Hepatocyte (in vitro differentiated cells): ENCODE data around the gene IRF2. TPM values are rescaled to one million over a fixed set of nuclear protein-coding genes. Genes with fewer than 3 reads are reported as not detected.

Experiments
- DNase-seq: peaks from one replicate; pipeline ENCODE4 v3.0.0-alpha.2; 2016; ENCODE audit warnings: low spot score
- H2AFZ ChIP-seq: fragments of 200-600 bp; sonication (generic); 2 replicates; pipeline ENCODE4 v1.6.0; 2016; ENCODE audit warnings: antibody characterized with exemption, mild to moderate bottlenecking
- H3K27ac ChIP-seq: fragments of 200-600 bp; sonication (generic); 2 replicates; pipeline ENCODE4 v1.5.1; 2016; ENCODE audit warnings: mild to moderate bottlenecking
- H3K27me3 ChIP-seq: fragments of 200-600 bp; sonication (generic); 2 replicates; pipeline ENCODE4 v1.6.1; 2016
- H3K36me3 ChIP-seq: fragments of 200-600 bp; sonication (generic); replicated peaks from 2 replicates; pipeline ENCODE4 v1.5.1; 2016; ENCODE audit warnings: low read depth; ENCODE audit not compliant: insufficient read depth
- H3K4me1 ChIP-seq: fragments of 200-600 bp; sonication (generic); 2 replicates; pipeline ENCODE4 v1.5.1; 2016; ENCODE audit warnings: mild to moderate bottlenecking, moderate library complexity; ENCODE audit not compliant: insufficient read depth
- H3K4me2 ChIP-seq: fragments of 200-600 bp; sonication (generic); 2 replicates; pipeline ENCODE4 v1.6.0; 2016
- H3K4me3 ChIP-seq: fragments of 200-600 bp; sonication (generic); 2 replicates; pipeline ENCODE4 v1.5.1; 2016; ENCODE audit warnings: mild to moderate bottlenecking
- H3K79me2 ChIP-seq: fragments of 200-600 bp; sonication (generic); 2 replicates; pipeline ENCODE4 v1.6.0; 2017; ENCODE audit warnings: mild to moderate bottlenecking
- H3K9me2 ChIP-seq: fragments of 200-600 bp; sonication (generic); replicated peaks from 2 replicates; pipeline ENCODE4 v1.6.0; 2017; ENCODE audit warnings: mild to moderate bottlenecking; ENCODE audit not compliant: insufficient read depth
- H3K9me3 ChIP-seq: fragments of 200-600 bp; sonication (generic); 2 replicates; pipeline ENCODE4 v1.5.1; 2016; ENCODE audit warnings: low read depth, mild to moderate bottlenecking
- H4K20me1 ChIP-seq: fragments of 200-600 bp; sonication (generic); 2 replicates; pipeline ENCODE4 v1.6.0; 2016; ENCODE audit warnings: mild to moderate bottlenecking; ENCODE audit not compliant: insufficient read depth, poor library complexity, severe bottlenecking
- CTCF ChIP-seq: fragments of 200-600 bp; sonication (generic); IDR thresholded peaks from 2 replicates; pipeline ENCODE4 v1.5.1; 2016; ENCODE audit warnings: antibody characterized with exemption, mild to moderate bottlenecking; ENCODE audit not compliant: poor library complexity
- EZH2 ChIP-seq: fragments of 200-600 bp; sonication (generic); IDR thresholded peaks from 2 replicates; pipeline ENCODE4 v1.6.1; 2016; ENCODE audit warnings: antibody characterized with exemption, mild to moderate bottlenecking, borderline replicate concordance
- EZH2phosphoT487 ChIP-seq: fragments of 200-600 bp; sonication (generic); IDR thresholded peaks from one replicate; pipeline ENCODE4 v1.6.1; 2018; ENCODE audit warnings: antibody characterized with exemption, mild to moderate bottlenecking, low read depth, moderate library complexity; ENCODE audit not compliant: unreplicated experiment, severe bottlenecking
- WGBS: methylation state at CpG from one replicate; pipeline ENCODE4 v1.1.6; 2016; ENCODE audit warnings: low lambda C conversion rate; ENCODE audit errors: missing lambda C conversion rate; 5-methylcytosine and 5-hydroxymethylcytosine counted together
- polyA plus RNA-seq: library from polyadenylated mRNA; unstranded; fragments of >200 nt; fragmentation: Nextera tagmentation; extraction: Ambion mirVana; gene quantifications from 2 replicates; pipeline ENCODE4 v1.2.1, GENCODE V29; 2016
- total RNA-seq: library from RNA; depleted of rRNA; stranded (reverse); fragments of >200 nt; gene quantifications from 2 replicates; pipeline ENCODE4 v1.2.3, GENCODE V29; 2014

IRF2 gene
- total and polyA plus RNA-seq, 2 experiments from 2014 or later: 17.7 to 41.1 TPM

- no peaks in the 10 kb centered on the region for H3K9me2 ChIP-seq
- H3K27ac ChIP-seq: no peak overlapping the region
- H3K79me2 ChIP-seq: peaks cover 100% of the 10 kb centered on the region
- H2AFZ ChIP-seq: no peak overlapping the region
- peaks cover 12% of the 10 kb centered on the region for H4K20me1 ChIP-seq
- H3K27me3 ChIP-seq: no peaks in the 10 kb centered on the region
- no peak overlapping the region for H3K4me2 ChIP-seq
- 97% methylated on average over 13 of the region's 13 CpGs for WGBS
- DNase-seq: no peak
- H3K4me3 ChIP-seq: no peak overlapping the region
- H3K4me1 ChIP-seq: peaks cover 4% of the 10 kb centered on the region
- TF ChIP-seq CTCF (no peak), EZH2 (no peak), EZH2phosphoT487 (no peak)
- no peaks in the 10 kb centered on the region for H3K9me3 ChIP-seq
- H3K36me3 ChIP-seq: no peaks in the 10 kb centered on the region
These were observed 40.3 kb downstream of the IRF2 start for GRCh38 chr4:184434021-184434420.

GRCh38 chr4:184433258-184433892, 41.0 kb downstream of the IRF2 start:
- H3K9me2 ChIP-seq: no peaks in the 10 kb centered on the region
- no peak overlapping the region for H3K4me3 ChIP-seq
- H3K27me3 ChIP-seq: no peaks in the 10 kb centered on the region
- no peak overlapping the region for H2AFZ ChIP-seq
- no peak for DNase-seq
- WGBS: 96% methylated on average over 17 of the region's 17 CpGs
- peaks cover 12% of the 10 kb centered on the region for H4K20me1 ChIP-seq
- no peaks in the 10 kb centered on the region for H3K36me3 ChIP-seq
- H3K4me2 ChIP-seq: no peak overlapping the region
- TF ChIP-seq CTCF (no peak), EZH2 (no peak), EZH2phosphoT487 (no peak)
- H3K9me3 ChIP-seq: no peaks in the 10 kb centered on the region
- no peak overlapping the region for H3K27ac ChIP-seq
- no peaks in the 10 kb centered on the region for H3K4me1 ChIP-seq
- peaks cover 96% of the 10 kb centered on the region for H3K79me2 ChIP-seq

DNA sequence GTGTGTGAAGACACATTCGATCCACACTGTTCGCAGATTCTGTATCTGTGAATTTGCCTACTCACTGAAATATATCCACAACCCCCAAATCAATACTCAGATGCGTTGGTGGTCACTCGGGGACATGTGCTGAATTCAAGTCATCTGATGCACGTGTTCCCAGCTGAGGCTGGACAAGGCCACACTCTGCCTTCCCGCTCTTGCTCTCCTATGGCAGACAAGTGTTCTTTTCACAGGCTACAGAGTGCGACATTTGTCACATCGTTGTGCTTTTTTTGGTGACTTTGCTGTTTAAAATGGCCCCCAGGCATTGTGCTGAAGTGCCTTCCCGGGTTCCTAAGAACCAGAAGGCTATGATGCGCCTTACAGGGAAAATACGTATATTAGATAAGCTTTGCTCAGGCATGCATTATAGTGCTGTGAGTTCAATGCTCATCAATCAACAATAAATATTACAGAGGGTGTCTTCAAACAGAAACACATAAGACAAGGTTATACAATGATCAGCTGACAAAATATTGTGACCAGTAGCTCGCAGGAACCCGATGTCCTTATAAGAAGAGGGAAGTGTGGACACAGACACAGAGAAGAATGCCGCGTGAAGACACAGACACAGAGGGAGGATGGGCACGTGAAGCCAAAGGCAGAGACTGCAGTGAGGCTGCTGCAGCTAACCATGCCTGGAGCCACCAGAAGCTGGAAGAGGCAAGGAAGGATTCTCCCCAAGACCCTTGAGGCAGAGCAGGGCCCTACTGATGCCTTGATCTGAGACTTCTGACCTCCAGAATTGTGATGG, 42.0 kb downstream of the IRF2 start:
- Histone ChIP-seq H3K27me3 (no peaks in the 10 kb centered on the region), H3K27ac (no peak overlapping the region), H3K4me3 (no peak overlapping the region), H3K9me3 (no peaks in the 10 kb centered on the region), H2AFZ (no peak overlapping the region), H3K4me2 (no peak overlapping the region), H4K20me1 (peaks cover 7% of the 10 kb centered on the region), H3K36me3 (no peaks in the 10 kb centered on the region), H3K9me2 (no peaks in the 10 kb centered on the region), H3K79me2 (peaks cover 85% of the 10 kb centered on the region), H3K4me1 (no peaks in the 10 kb centered on the region)
- no peak for TF ChIP-seq EZH2
- no peak for TF ChIP-seq EZH2phosphoT487
- TF ChIP-seq CTCF: no peak
- WGBS: 94% methylated on average over 16 of the region's 16 CpGs
- no peak for DNase-seq
